Nephron progenitor cell (in vitro differentiated cells): Measurements from ENCODE around the gene LCE3A.

Experiments
- DNase-seq: peaks from one replicate; pipeline ENCODE4 v3.0.0; 2021
- H3K27ac Mint-ChIP-seq: 2 replicates; pipeline ENCODE4 v1.8.0; 2021; ENCODE audit warnings: mild to moderate bottlenecking, moderate library complexity, mixed read lengths
- H3K27me3 Mint-ChIP-seq: 2 replicates; pipeline ENCODE4 v1.8.0; 2021; ENCODE audit warnings: mild to moderate bottlenecking, low read depth, mixed read lengths; ENCODE audit not compliant: poor library complexity
- H3K36me3 Mint-ChIP-seq: 2 replicates; pipeline ENCODE4 v1.8.0; 2021; ENCODE audit warnings: low read depth, mixed read lengths
- H3K4me1 Mint-ChIP-seq: 2 replicates; pipeline ENCODE4 v1.8.0; 2021; ENCODE audit warnings: mixed read lengths
- H3K4me3 Mint-ChIP-seq: 2 replicates; pipeline ENCODE4 v1.8.0; 2021; ENCODE audit warnings: mild to moderate bottlenecking, moderate library complexity, mixed read lengths
- H3K9me3 Mint-ChIP-seq: 2 replicates; pipeline ENCODE4 v1.8.0; 2021; ENCODE audit warnings: mild to moderate bottlenecking, moderate library complexity, mixed read lengths
- CTCF ChIP-seq: fragments of 200-600 bp; sonication (generic); IDR thresholded peaks from 2 replicates; pipeline ENCODE4 v1.5.0; 2021; ENCODE audit warnings: antibody characterized with exemption

LCE3A gene

GRCh38 chr1:152630596-152630995 lies 7.7 kb upstream of the LCE3A start:
- no peak overlapping the region for H3K4me3 Mint-ChIP-seq
- H3K4me1 Mint-ChIP-seq = no peaks in the 10 kb centered on the region
- H3K27me3 Mint-ChIP-seq = peaks cover 7% of the 10 kb centered on the region
- H3K27ac Mint-ChIP-seq = no peak overlapping the region
- no peaks in the 10 kb centered on the region for H3K36me3 Mint-ChIP-seq
- DNase-seq = no peak
- no peak for TF ChIP-seq CTCF
- peaks cover 94% of the 10 kb centered on the region for H3K9me3 Mint-ChIP-seq

GRCh38 chr1:152626744-152627143 lies 3.8 kb upstream of the LCE3A start:
- no peak for DNase-seq
- Mint-ChIP-seq H3K27ac (no peak overlapping the region), H3K27me3 (peaks cover 2% of the 10 kb centered on the region), H3K4me1 (no peaks in the 10 kb centered on the region), H3K36me3 (no peaks in the 10 kb centered on the region), H3K4me3 (no peak overlapping the region), H3K9me3 (peaks cover 90% of the 10 kb centered on the region)
- no peak for TF ChIP-seq CTCF

GRCh38 chr1:152623203-152623844 lies 421 bp upstream of the LCE3A start:
- no peak for DNase-seq
- Mint-ChIP-seq H3K9me3 (peaks cover 92% of the 10 kb centered on the region), H3K36me3 (peaks cover 5% of the 10 kb centered on the region), H3K27me3 (peaks cover 2% of the 10 kb centered on the region), H3K4me3 (no peak overlapping the region), H3K4me1 (no peaks in the 10 kb centered on the region), H3K27ac (no peak overlapping the region)
- no peak for TF ChIP-seq CTCF

GRCh38 chr1:152621993-152622392 lies 910 bp downstream of the LCE3A start:
- peaks cover 2% of the 10 kb centered on the region for H3K27me3 Mint-ChIP-seq

GRCh38 chr1:152613511-152613910 lies 9.4 kb downstream of the LCE3A start, which contains the start of gene LCE3B:
Gene LCE3B, plus strand, starts transcription at chr1:152613811. Its CDS starts 0 bp downstream, at chr1:152613811.
- Mint-ChIP-seq H3K27ac (no peak within 1 kb of the TSS), H3K9me3 (peaks cover 54% of the 10 kb centered on the region), H3K4me1 (no peaks in the 10 kb centered on the region), H3K36me3 (peaks cover 3% of the 10 kb centered on the region), H3K27me3 (no peaks in the 10 kb centered on the region), H3K4me3 (no peak within 1 kb of the TSS)
- TF ChIP-seq CTCF = no peak
- DNase-seq = no peak

More at GRCh38 chr1:152621993-152622392, 910 bp downstream of the LCE3A start:
- H3K4me1 Mint-ChIP-seq = no peaks in the 10 kb centered on the region
- no peak overlapping the region for H3K4me3 Mint-ChIP-seq
- TF ChIP-seq CTCF = no peak
- peaks cover 87% of the 10 kb centered on the region for H3K9me3 Mint-ChIP-seq
- H3K36me3 Mint-ChIP-seq = peaks cover 7% of the 10 kb centered on the region
- H3K27ac Mint-ChIP-seq = no peak overlapping the region
- DNase-seq = no peak

GRCh38 chr1:152599934-152600333 lies 23.0 kb downstream of the LCE3A start, which contains the start of gene LCE3C:
Gene LCE3C, plus strand, starts transcription at chr1:152600234. Its CDS starts 498 bp downstream, at chr1:152600732.
- H3K9me3 Mint-ChIP-seq = peaks cover 56% of the 10 kb centered on the region
- no peak within 1 kb of the TSS for H3K27ac Mint-ChIP-seq

More at GRCh38 chr1:152599934-152600333, 23.0 kb downstream of the LCE3A start, which contains the start of gene LCE3C:
- no peak for DNase-seq
- Mint-ChIP-seq H3K27me3 (peaks cover 7% of the 10 kb centered on the region), H3K36me3 (no peaks in the 10 kb centered on the region), H3K4me1 (no peaks in the 10 kb centered on the region), H3K4me3 (no peak within 1 kb of the TSS)
- TF ChIP-seq CTCF = no peak
